GM12878 (cell line): Measurements from ENCODE around the gene GCNT3. TPM values are rescaled to one million over a fixed set of nuclear protein-coding genes. Genes with fewer than 3 reads are reported as not detected.

Experiments
- ATAC-seq: fragments of 200-7000 bp; cut with Tn5 transposase; 3 replicates; pipeline ENCODE4 v1.9.1; 2020; ENCODE audit warnings: mild to moderate bottlenecking, moderate library complexity
- BruUV-seq: library from RNA; stranded (reverse); fragments of 400-500 nt; replicated peaks from 2 replicates; lab custom pipeline; 2021; lab: Mats Ljungman, UMichigan
- CTCF ChIA-PET: fragments of 300-600 bp; sonication (Branson Sonifier 250); formaldehyde crosslinking; extraction: SDS; loops from one replicate; lab custom pipeline; 2021; ENCODE audit warnings: inconsistent platforms; lab: Yijun Ruan, JAX
- POLR2A ChIA-PET: fragments of 350-600 bp; formaldehyde crosslinking; extraction: SDS; loops from one replicate; lab custom pipeline; 2021; ENCODE audit warnings: inconsistent platforms; lab: Charles Lee
- RAD21 ChIA-PET: fragments of 300-600 bp; sonication (Branson Sonifier 250); formaldehyde crosslinking; loops from one replicate; lab custom pipeline; 2023; ENCODE audit warnings: antibody characterized with exemption; ENCODE audit not compliant: unreplicated experiment; lab: Charles Lee
- SMC1A ChIA-PET: fragments of 300-600 bp; sonication (Branson Sonifier 250); formaldehyde crosslinking; loops from one replicate; lab custom pipeline; 2023; ENCODE audit not compliant: unreplicated experiment, uncharacterized antibody; lab: Charles Lee
- DNase-seq: peaks from one replicate; pipeline ENCODE4 v3.0.0-alpha.2; 2011; ENCODE audit warnings: low read depth, low spot score
- FAIRE-seq: peaks from 3 replicates; lab custom pipeline; 2011; peaks lifted over from hg19 to GRCh38; lab: Jason Lieb, UNC
- H2AFZ ChIP-seq: 2 replicates; pipeline ENCODE4 v1.6.0; 2011; ENCODE audit warnings: low read depth, low read length, control low read depth; ENCODE audit not compliant: control insufficient read depth
- H3K27ac ChIP-seq: 2 replicates; pipeline ENCODE4 v1.5.1; 2011; ENCODE audit warnings: control low read depth; ENCODE audit not compliant: control insufficient read depth, insufficient read depth
- H3K27me3 ChIP-seq, 2 experiments: replicated peaks in 1 of 2; 2 replicates each; pipeline versions ENCODE4 v1.6.0 to v1.6.1; 2011; ENCODE audit warnings: low read length in 1 of 2; ENCODE audit not compliant: control insufficient read depth in 2 of 2, insufficient read depth in 2 of 2
- H3K36me3 ChIP-seq, 2 experiments: 2 replicates each; pipeline ENCODE4 v1.5.1; 2011; ENCODE audit warnings: low read length in 1 of 2; ENCODE audit not compliant: control insufficient read depth in 2 of 2, insufficient read depth in 2 of 2
- H3K4me1 ChIP-seq: 2 replicates; pipeline ENCODE4 v1.6.1; 2011; ENCODE audit warnings: mild to moderate bottlenecking, low read length, moderate library complexity, mixed read lengths; ENCODE audit not compliant: control insufficient read depth, insufficient read depth
- H3K4me2 ChIP-seq: 2 replicates; pipeline ENCODE4 v1.6.0; 2011; ENCODE audit warnings: control low read depth; ENCODE audit not compliant: control insufficient read depth, insufficient read depth
- H3K4me3 ChIP-seq: fragments of 200-600 bp; sonication (generic); 2 replicates; pipeline ENCODE4 v1.5.1; 2016
- H3K79me2 ChIP-seq: 2 replicates; pipeline ENCODE4 v1.6.0; 2011; ENCODE audit warnings: low read length; ENCODE audit not compliant: control insufficient read depth, insufficient read depth
- H3K9ac ChIP-seq: 2 replicates; pipeline ENCODE4 v1.8.0; 2011; ENCODE audit warnings: low read length, control low read depth, mixed read lengths; ENCODE audit not compliant: control insufficient read depth, insufficient read depth
- H3K9me3 ChIP-seq: replicated peaks from 3 replicates; pipeline ENCODE4 v1.5.1; 2011; ENCODE audit warnings: mild to moderate bottlenecking, low read length; ENCODE audit not compliant: control insufficient read depth, insufficient read depth
- H4K20me1 ChIP-seq: 2 replicates; pipeline ENCODE4 v1.6.0; 2011; ENCODE audit not compliant: control insufficient read depth, insufficient read depth
- BRCA1 ChIP-seq: IDR thresholded peaks from 2 replicates; pipeline ENCODE4 v1.6.1; 2011; ENCODE audit warnings: low read depth, low read length, improper control_type of control experiment
- CREM ChIP-seq: IDR thresholded peaks from 2 replicates; pipeline ENCODE4 v1.6.1; 2014; ENCODE audit warnings: antibody characterized with exemption, low read depth
- CUX1 ChIP-seq: IDR thresholded peaks from 2 replicates; pipeline ENCODE4 v1.6.1; 2012; ENCODE audit warnings: improper control_type of control experiment, low read depth, low read length; ENCODE audit not compliant: insufficient replicate concordance
- EZH2 ChIP-seq: IDR thresholded peaks from 2 replicates; pipeline ENCODE4 v1.6.1; 2012; ENCODE audit warnings: low read depth, mild to moderate bottlenecking, control low read depth, inconsistent platforms, low read length, borderline replicate concordance; ENCODE audit not compliant: control insufficient read depth
- KAT2A ChIP-seq: conservative IDR thresholded peaks from 2 replicates; pipeline ENCODE4 v1.6.1; 2011; ENCODE audit warnings: low read depth, low read length; ENCODE audit not compliant: control insufficient read depth
- NFYB ChIP-seq: IDR thresholded peaks from 2 replicates; pipeline ENCODE4 v1.6.1; 2011; ENCODE audit warnings: low read depth, mild to moderate bottlenecking, low read length, improper control_type of control experiment, moderate library complexity; ENCODE audit not compliant: insufficient read depth
- RAD51 ChIP-seq: fragments of 450-650 bp; IDR thresholded peaks from 2 replicates; pipeline ENCODE4 v1.6.1; 2016; ENCODE audit warnings: moderate library complexity, mild to moderate bottlenecking, inconsistent platforms
- SIX5 ChIP-seq: IDR thresholded peaks from 2 replicates; pipeline ENCODE4 v1.6.1; 2011; ENCODE audit warnings: mild to moderate bottlenecking, low read depth, low read length, moderate library complexity; ENCODE audit not compliant: severe bottlenecking
- SMAD1 ChIP-seq: fragments of 450-650 bp; IDR thresholded peaks from 2 replicates; pipeline ENCODE4 v1.6.1; 2018; ENCODE audit warnings: mild to moderate bottlenecking, low read depth; ENCODE audit not compliant: partially characterized antibody
- SREBF2 ChIP-seq: IDR thresholded peaks from 2 replicates; pipeline ENCODE4 v1.6.1; 2012; ENCODE audit warnings: mild to moderate bottlenecking, low read length
- ZBTB4 ChIP-seq: fragments of 450-650 bp; formaldehyde crosslinking; IDR thresholded peaks from 2 replicates; pipeline ENCODE4 v1.4.0; 2022; ENCODE audit warnings: mild to moderate bottlenecking, moderate library complexity
- WGBS: methylation state at CpG from one replicate; pipeline ENCODE4 v1.1.6; 2016; ENCODE audit warnings: low lambda C conversion rate; ENCODE audit not compliant: insufficient replicate concordance, insufficient coverage; ENCODE audit errors: missing lambda C conversion rate; 5-methylcytosine and 5-hydroxymethylcytosine counted together
- in situ Hi-C: fragments of 300-500 bp; cut with MboI; formaldehyde crosslinking; loops from 9 replicates; pipeline ENCODE4 v1.14.3; 2018; ENCODE audit warnings: mixed read lengths
- intact Hi-C: fragments of 100-400 bp; cut with micrococcal nuclease; formaldehyde crosslinking; loops from one replicate; pipeline ENCODE4 v1.14.2; 2022; ENCODE audit not compliant: unreplicated experiment
- polyA plus RNA-seq, 11 experiments: library from polyadenylated mRNA; depleted of rRNA in 4 of 11; unstranded in 6 of 11; stranded (reverse) in 5 of 11; fragments of >200 nt; fragmentation: Nextera tagmentation in 4 of 11; fragmentation: Illumina TruSeq in 1 of 11; extraction: Ambion mirVana in 4 of 11; extraction: Trizol in 1 of 11; gene quantifications; 1 replicate in 1 of 11; 2 replicates in 10 of 11; pipeline versions ENCODE4 v1.2.1 to v1.2.3, GENCODE V29; 2011 to 2016; ENCODE audit warnings: inconsistent platforms in 2 of 11, missing spikeins in 2 of 11, low read depth in 1 of 11
- total RNA-seq, 4 experiments: library from RNA; depleted of rRNA in 3 of 4; stranded (reverse); fragments of >200 nt in 3 of 4; fragmentation: Illumina TruSeq in 1 of 4; extraction: Trizol in 1 of 4; gene quantifications; 2 replicates each; pipeline versions ENCODE4 v1.2.1 to v1.2.3, GENCODE V29; 2013 to 2021

Gene GCNT3
- total and polyA plus RNA-seq, 10 of the 15 experiments (the other 5 are each of a cell fraction or from before 2014, with no cell fraction given), result 0.03 to 0.53 (median 0.25) TPM; not detected in 2

- TF ChIP-seq CUX1, result no peak
- TF ChIP-seq SMAD1, result no peak
Observed at GRCh38 chr15:59596640-59597039, 14.9 kb upstream of the GCNT3 start (continued).

DNA sequence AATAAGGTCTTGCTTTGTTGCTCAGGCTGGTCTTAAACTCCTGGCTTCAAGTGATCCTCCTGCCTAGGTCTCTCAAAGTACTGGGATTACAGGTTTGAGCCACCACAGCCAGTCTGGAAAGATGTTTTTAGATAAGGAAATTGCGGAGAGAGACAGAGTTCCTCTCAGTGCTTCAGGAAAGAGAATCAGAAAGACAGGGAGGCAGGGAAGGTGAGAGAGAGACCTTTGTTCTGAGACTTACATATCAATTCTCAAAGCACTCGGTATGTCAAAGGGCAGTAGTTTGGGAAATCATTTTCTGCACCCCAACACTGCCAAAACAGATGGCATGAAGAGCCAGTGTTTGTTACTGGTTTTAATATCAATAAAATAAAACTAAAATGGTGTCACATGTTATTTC, 13.1 kb upstream of the GCNT3 start:
- in situ Hi-C loops (no loop called here), intact Hi-C loops (no loop called here)
- POLR2A ChIA-PET, result no interaction called here
- Histone ChIP-seq H3K4me3 (no peak overlapping the region), H3K4me2 (no peak overlapping the region), H3K79me2 (no peaks in the 10 kb centered on the region), H3K4me1 (no peaks in the 10 kb centered on the region), H4K20me1 (no peaks in the 10 kb centered on the region), H3K9me3 (no peaks in the 10 kb centered on the region; the same call in 2 of the 3 replicates), H3K27ac (no peak overlapping the region), H2AFZ (no peak overlapping the region), H3K36me3 (no peaks in the 10 kb centered on the region), H3K27me3 (no peaks in the 10 kb centered on the region), H3K9ac (no peak overlapping the region)
- DNase-seq (no peak), FAIRE-seq (no peak), ATAC-seq (no peak)
- CTCF ChIA-PET, result no interaction called here
- BruUV-seq, result no TSS peak
- SMC1A ChIA-PET, result no interaction called here
- 48% methylated on average over 2 of the region's 2 CpGs for WGBS
- RAD21 ChIA-PET, result no interaction called here
- TF ChIP-seq RAD51 (no peak), BRCA1 (no peak), KAT2A (no peak), NFYB (no peak), SREBF2 (no peak), CREM (no peak), EZH2 (no peak), SIX5 (no peak), ZBTB4 (no peak)
